NCI-H1105 (cell line): Measurements from ENCODE around the gene IGF1R.

ENCODE experiments used
- DNase-seq: peaks from one replicate; lab custom pipeline; 2025; lab: John Stamatoyannopoulos, UW

IGF1R gene

GRCh38 chr15:98859149-98859548, 210.8 kb downstream of the IGF1R start:
- DNase-seq = no peak

DNA sequence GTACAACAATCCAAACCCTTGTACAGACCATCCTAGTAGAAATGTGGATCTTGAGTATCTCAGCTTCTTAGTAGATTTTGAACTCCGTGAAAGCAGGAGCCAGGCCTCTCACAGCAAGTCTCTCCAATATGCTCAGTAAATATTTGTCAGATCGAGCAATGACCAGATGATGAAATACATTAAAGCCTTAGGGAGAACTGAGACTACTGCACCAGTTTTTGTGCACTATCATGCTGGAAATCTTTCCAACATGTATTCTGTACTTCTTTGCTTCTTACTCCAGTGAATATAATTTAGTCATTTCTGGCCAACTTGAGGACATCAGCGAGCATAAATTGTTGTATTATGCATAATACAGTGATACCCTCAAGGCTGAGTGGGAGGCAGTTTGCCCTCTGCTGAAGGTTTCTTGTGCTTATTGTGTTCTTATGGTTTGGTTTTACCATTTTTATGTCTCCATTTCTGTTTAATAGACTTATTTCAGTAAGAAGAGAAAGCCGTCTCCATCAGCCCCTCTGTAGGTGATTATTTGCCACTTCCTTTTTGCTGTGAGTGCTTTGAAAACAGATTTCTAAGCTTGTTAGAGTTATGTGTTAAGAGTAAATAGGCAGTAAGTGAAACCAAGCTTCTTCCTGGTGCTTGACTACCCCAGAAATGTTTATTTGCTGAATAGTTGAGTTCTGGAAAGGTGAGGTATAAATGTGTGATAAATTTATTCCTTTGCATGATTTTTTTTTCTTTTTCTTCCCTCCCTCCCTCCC, 212.1 kb downstream of the IGF1R start:
- no peak for DNase-seq

GRCh38 chr15:98861188-98861587, 212.8 kb downstream of the IGF1R start:
- no peak for DNase-seq

DNA sequence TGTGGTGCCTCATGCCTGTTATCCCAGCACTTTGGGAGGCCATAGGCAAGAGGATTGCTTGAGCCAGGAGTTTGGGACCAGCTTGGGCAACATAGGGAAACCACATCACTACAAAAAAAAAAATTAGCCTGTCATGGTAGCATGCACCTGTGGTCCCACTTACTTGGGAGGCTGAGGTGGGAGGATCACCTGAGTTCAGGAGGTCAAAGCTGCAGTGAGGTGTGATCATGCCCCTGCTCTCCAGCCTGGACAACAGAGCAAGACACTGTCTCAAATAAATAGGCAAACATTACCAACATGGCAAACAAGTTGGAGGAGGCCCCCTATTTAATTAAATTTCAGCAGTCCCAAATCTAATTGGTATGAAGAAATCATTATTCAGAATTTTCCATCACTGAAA, 215.6 kb downstream of the IGF1R start:
- DNase-seq = no peak

DNA sequence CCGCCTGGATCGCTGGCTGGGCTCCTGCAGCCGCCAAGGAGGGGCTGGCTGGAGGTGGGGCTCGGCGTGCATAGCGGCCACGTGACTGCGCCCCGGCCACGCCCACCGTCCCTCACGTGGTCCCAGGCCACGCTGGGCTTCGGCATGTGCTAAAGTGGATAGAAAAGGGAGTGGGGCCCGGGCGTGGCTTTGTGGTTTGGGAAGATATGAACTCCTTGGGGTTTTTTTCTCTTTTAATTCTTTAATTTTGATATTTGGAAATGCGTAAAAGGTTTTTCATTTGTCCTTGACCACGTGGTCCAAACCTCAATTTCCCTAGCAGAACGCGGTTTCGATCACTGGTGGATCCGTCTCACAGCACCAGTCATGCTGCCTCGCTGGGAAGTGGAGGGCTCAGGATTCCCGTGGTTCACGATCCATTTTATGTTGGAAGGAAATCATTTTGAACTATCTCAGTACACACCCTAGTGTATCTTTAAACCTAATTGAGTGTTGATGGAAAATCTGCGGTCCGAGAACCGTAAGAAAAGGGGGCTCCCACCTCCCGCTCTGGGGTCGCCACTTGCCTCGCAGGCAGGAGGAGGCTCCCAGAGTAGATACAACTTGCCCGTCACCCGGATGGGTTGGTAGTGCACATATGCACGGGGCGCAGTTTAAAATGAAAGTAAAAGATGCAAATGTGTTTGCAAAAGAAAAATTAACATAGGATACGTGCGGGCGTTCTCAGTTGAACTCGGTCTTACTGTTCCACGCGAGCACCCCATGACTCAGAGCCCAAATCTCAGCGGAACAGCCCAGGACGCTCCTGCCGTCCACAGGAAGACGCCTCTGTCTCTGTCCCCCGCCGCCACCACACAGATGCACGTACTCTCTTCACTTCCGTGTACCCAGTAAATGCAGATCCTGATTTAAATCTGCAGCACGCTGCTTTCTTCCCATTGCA, 217.3 kb downstream of the IGF1R start:
- no peak for DNase-seq

DNA sequence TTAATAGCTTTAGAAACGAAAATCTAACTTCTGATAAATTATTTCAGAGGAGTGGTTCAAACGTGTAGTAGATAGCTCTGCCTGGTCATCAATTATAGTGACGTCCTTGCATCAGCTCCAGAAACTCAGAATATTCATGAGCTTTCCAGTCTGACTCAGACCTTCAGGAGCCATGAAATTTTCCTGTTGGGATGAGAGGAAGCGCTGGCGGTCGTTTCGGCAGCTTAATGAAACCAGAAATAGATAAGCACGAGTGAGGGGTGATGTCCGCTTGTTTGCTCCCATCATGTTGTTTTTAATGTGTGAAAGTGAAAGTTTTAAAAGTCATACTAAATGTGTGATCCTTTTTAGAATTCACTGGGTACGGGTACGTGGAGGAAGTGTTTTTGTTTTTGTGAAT, 218.2 kb downstream of the IGF1R start:
- DNase-seq = no peak

- DNase-seq = no peak
Measured at GRCh38 chr15:98868564-98868963, 220.2 kb downstream of the IGF1R start.

GRCh38 chr15:98870788-98871187, 222.4 kb downstream of the IGF1R start:
- no peak for DNase-seq

DNA sequence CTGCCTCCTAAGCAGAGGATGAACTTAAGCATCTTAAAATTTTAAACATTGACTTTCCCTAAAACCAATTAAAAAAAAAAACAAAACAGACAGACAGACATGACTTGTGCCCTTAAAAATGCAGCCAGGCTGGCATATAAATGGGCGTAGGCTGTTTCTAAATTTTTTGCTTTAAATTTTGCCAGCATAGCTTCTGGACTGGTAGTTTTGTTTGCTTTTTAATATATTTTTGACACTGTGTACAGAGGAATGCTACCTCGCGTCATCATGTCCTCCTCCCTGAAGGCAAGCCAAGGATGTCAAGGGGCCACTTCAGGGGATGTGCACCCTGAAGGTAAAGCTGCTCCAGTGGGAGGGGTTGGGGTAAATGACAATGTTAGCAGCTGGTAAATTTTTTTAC, 224.4 kb downstream of the IGF1R start:
- DNase-seq = no peak

DNA sequence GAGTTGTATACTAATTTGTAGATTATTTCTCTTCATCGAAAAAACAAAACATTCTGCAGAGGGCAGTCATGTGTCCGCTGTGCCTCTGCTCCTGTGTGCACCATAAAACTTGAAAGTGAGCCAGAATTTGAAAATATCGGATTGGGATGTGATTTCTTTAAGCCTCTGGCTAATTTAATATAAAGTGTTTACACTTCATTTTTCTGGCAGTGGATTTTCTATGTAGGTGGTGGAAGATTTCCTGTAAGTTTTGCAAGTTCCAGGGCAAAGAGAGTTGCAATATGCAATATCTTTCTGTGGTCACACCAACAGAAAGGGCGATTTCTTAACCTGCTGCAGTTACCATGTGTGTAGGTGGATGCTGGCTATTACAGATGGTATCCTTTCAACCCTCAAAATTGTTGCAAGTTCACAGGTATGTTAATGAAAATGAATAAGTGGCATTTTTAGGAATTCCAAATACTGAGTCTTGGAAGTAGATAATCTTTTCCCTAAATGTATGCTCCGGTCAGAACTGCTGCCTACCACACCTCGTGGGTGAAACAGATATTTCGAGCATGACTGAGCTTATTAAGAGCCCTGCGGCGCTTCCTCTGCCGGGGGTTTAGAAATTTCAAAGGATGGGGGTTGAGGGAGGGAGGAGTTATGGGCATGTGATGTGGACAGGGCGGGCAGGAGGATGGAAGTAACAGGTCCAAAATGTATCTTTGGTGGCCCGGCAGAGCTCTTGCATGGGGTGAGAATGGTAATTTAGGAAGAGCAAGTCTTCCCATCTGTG, 225.3 kb downstream of the IGF1R start:
- no peak for DNase-seq

- no peak for DNase-seq
Measured at GRCh38 chr15:98874370-98874769, 226.0 kb downstream of the IGF1R start.

- no peak for DNase-seq
Measured at GRCh38 chr15:98874773-98875172, 226.4 kb downstream of the IGF1R start.

- DNase-seq = no peak
Measured at GRCh38 chr15:98875309-98875708, 227.0 kb downstream of the IGF1R start.

DNA sequence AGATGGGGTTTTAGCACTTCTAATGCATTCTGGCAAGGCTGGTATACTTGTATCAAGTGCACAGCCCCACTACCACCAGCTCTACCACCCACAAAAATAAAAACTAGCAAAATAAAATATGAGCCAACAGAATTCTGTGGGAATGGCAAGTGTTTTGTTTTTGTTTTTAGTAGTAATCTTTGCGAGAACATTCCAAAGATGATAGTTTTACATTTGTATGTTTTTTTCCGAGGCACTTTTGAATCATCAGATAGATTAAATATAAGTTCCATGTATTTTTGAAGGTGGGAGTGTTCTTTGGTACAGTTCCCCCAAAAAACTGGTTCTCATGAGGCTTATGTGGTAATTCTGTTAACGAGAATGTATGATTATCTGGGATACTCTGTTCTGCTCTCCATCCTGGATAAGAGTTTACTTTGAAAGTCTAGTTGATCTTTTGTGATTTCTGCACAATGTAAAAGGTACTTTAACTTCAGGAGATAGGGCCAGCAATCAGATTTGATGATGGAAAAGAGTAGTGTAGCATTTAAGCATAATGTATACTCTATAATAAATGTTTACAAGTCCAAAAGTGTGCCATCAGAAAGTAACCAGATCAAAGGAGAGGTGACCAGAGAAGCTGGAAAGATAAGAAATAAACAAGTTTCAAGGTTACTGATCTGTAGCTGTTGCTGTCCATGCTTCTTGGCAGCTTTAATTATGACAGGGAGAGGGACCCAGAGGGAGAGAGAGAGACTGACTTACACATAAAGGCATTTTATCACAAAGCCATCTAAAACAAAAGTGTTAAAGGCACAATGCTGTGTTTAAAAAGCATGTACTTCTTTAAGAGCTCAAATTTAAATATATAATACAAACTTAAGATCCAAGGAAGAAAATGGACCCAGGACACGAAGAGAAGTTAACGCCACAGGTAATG, 228.4 kb downstream of the IGF1R start:
- DNase-seq = no peak

GRCh38 chr15:98878172-98878571, 229.8 kb downstream of the IGF1R start:
- DNase-seq = no peak

- DNase-seq = no peak
Measured at GRCh38 chr15:98878862-98879261, 230.5 kb downstream of the IGF1R start.

GRCh38 chr15:98881526-98882520, 233.5 kb downstream of the IGF1R start:
- DNase-seq = peak; percentile 4

DNA sequence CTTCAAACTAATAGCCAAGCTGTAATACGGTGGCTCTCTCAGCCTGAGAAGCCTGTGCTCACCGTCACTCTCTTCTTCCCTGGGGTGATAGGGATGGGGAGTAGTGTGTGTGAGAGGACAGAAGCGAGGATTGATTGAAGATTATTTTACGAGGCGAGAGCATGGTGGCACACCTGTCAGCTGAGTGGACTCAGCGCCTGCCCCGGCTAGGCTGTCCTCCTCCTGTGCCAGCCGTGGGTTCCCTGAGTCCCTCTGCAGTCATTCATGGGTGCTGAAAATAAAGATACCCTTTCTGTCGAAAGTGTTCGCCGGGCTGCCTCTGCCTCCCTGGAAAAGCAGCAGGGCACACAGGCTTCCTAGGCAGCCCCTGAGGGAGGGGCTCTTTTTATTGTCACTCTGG, 235.1 kb downstream of the IGF1R start:
- DNase-seq = no peak

DNA sequence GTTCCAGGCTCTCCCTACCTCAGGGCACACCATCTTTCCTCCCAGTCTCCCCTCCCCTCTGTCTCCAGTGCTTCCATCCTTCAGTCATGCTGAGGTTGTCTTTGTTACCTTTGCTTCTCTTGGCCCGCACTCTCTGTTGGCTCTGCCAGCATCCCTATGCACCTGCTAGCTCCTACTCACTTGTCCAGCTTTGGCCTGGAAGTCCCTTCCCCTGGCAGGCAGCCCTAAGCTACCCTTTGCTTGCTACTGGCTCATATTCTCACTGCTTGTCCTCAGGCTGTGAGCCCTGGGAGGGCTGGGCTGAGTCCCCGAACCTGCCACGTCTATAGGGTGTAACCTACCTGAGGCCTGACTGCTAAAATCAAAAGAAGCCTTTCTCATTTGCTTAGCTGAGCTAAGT, 236.6 kb downstream of the IGF1R start:
- no peak for DNase-seq

- DNase-seq = no peak
Measured at GRCh38 chr15:98887976-98888375, 239.6 kb downstream of the IGF1R start.
